ENCODE data around the gene VPS54. TPM values are rescaled to one million over a fixed set of nuclear protein-coding genes. Genes with fewer than 3 reads are reported as not detected.

The VPS54 gene
- 10 to 100 TPM; 15.2 to 16.0 TPM for total RNA-seq

- Mint-ChIP-seq H3K27ac (peak within 1 kb of the TSS; percentile 99), H3K4me1 (peaks cover 31% of the 10 kb centered on the region), H3K4me3 (peak within 1 kb of the TSS; percentile 98), H3K27me3 (no peaks in the 10 kb centered on the region), H3K36me3 (peaks cover 13% of the 10 kb centered on the region), H3K9me3 (no peaks in the 10 kb centered on the region)
- POLR2A ChIA-PET: interaction anchor here (1.0 to 3.4 kb wide), 5 partner anchors 11 to 179 kb away, joined by 3 to 13 read pairs (median 4); partner anchors contain the start of gene UGP2
- DNase-seq (peak; percentile 80), ATAC-seq (ENCODE audit: low read depth) (peak; percentile 75)
Observed at GRCh38 chr2:64019083-64019974, at the start of gene VPS54. Gene VPS54, minus strand, starts transcription at chr2:64019428. Its CDS starts 35,429 bp downstream, at chr2:63983999.

- Mint-ChIP-seq H3K4me1 (peaks cover 21% of the 10 kb centered on the region), H3K27me3 (no peaks in the 10 kb centered on the region), H3K36me3 (no peaks in the 10 kb centered on the region), H3K9me3 (peaks cover 2% of the 10 kb centered on the region), H3K27ac (no peak overlapping the region), H3K4me3 (no peak overlapping the region)
- POLR2A ChIA-PET: interaction anchor here (0.7 kb wide), 1 partner anchor 24 kb away, joined by 4 read pairs; no protein-coding TSS in a partner anchor
- DNase-seq (no peak), ATAC-seq (ENCODE audit: low read depth) (no peak)
Observed at GRCh38 chr2:64067326-64067725, 48.1 kb upstream of the VPS54 start.

GRCh38 chr2:64065516-64065915 lies 46.3 kb upstream of the VPS54 start:
- H3K27ac Mint-ChIP-seq: no peak overlapping the region
- peaks cover 21% of the 10 kb centered on the region for H3K4me1 Mint-ChIP-seq
- no peak overlapping the region for H3K4me3 Mint-ChIP-seq
- POLR2A ChIA-PET: no interaction called here
- ATAC-seq (ENCODE audit: low read depth) (no peak), DNase-seq (no peak)
- peaks cover 2% of the 10 kb centered on the region for H3K9me3 Mint-ChIP-seq
- peaks cover 1% of the 10 kb centered on the region for H3K27me3 Mint-ChIP-seq
- no peaks in the 10 kb centered on the region for H3K36me3 Mint-ChIP-seq

- no peak for DNase-seq
- peaks cover 2% of the 10 kb centered on the region for H3K9me3 Mint-ChIP-seq
- POLR2A ChIA-PET: no interaction called here
- H3K27ac Mint-ChIP-seq: peak overlapping the region; percentile 78
- no peak for ATAC-seq (ENCODE audit: low read depth)
- H3K27me3 Mint-ChIP-seq: peaks cover 1% of the 10 kb centered on the region
- H3K4me1 Mint-ChIP-seq: peaks cover 21% of the 10 kb centered on the region
- H3K4me3 Mint-ChIP-seq: no peak overlapping the region
- H3K36me3 Mint-ChIP-seq: no peaks in the 10 kb centered on the region
Observed at GRCh38 chr2:64063924-64064331, 44.7 kb upstream of the VPS54 start.

- POLR2A ChIA-PET: no interaction called here
- H3K36me3 Mint-ChIP-seq: no peaks in the 10 kb centered on the region
- H3K4me1 Mint-ChIP-seq: peaks cover 21% of the 10 kb centered on the region
- peaks cover 2% of the 10 kb centered on the region for H3K9me3 Mint-ChIP-seq
- peaks cover 1% of the 10 kb centered on the region for H3K27me3 Mint-ChIP-seq
- ATAC-seq (ENCODE audit: low read depth) (no peak), DNase-seq (no peak)
- H3K4me3 Mint-ChIP-seq: no peak overlapping the region
- H3K27ac Mint-ChIP-seq: peak overlapping the region; percentile 78
Observed at GRCh38 chr2:64063454-64063853, 44.2 kb upstream of the VPS54 start.

GRCh38 chr2:64062840-64063239 lies 43.6 kb upstream of the VPS54 start:
- H3K27me3 Mint-ChIP-seq: peaks cover 4% of the 10 kb centered on the region
- no peaks in the 10 kb centered on the region for H3K36me3 Mint-ChIP-seq
- ATAC-seq (ENCODE audit: low read depth) (no peak), DNase-seq (no peak)
- peaks cover 2% of the 10 kb centered on the region for H3K9me3 Mint-ChIP-seq
- no peak overlapping the region for H3K27ac Mint-ChIP-seq
- peaks cover 21% of the 10 kb centered on the region for H3K4me1 Mint-ChIP-seq
- POLR2A ChIA-PET: no interaction called here
- no peak overlapping the region for H3K4me3 Mint-ChIP-seq

GRCh38 chr2:64059270-64059669 lies 40.0 kb upstream of the VPS54 start:
- no peak for DNase-seq
- H3K4me3 Mint-ChIP-seq: no peak overlapping the region
- H3K4me1 Mint-ChIP-seq: peaks cover 16% of the 10 kb centered on the region
- no peaks in the 10 kb centered on the region for H3K9me3 Mint-ChIP-seq
- H3K36me3 Mint-ChIP-seq: no peaks in the 10 kb centered on the region
- no peak overlapping the region for H3K27ac Mint-ChIP-seq
- peaks cover 4% of the 10 kb centered on the region for H3K27me3 Mint-ChIP-seq
- POLR2A ChIA-PET: no interaction called here
- no peak for ATAC-seq (ENCODE audit: low read depth)

GRCh38 chr2:64056021-64056420 lies 36.8 kb upstream of the VPS54 start:
- no peak overlapping the region for H3K27ac Mint-ChIP-seq
- H3K9me3 Mint-ChIP-seq: no peaks in the 10 kb centered on the region
- peaks cover 26% of the 10 kb centered on the region for H3K4me1 Mint-ChIP-seq
- H3K36me3 Mint-ChIP-seq: no peaks in the 10 kb centered on the region
- DNase-seq (no peak), ATAC-seq (ENCODE audit: low read depth) (no peak)
- no peak overlapping the region for H3K4me3 Mint-ChIP-seq
- POLR2A ChIA-PET: no interaction called here
- H3K27me3 Mint-ChIP-seq: peaks cover 3% of the 10 kb centered on the region

GRCh38 chr2:64054161-64054915 lies 35.1 kb upstream of the VPS54 start:
- peaks cover 33% of the 10 kb centered on the region for H3K4me1 Mint-ChIP-seq
- no peak overlapping the region for H3K4me3 Mint-ChIP-seq
- H3K36me3 Mint-ChIP-seq: no peaks in the 10 kb centered on the region
- H3K27me3 Mint-ChIP-seq: peaks cover 3% of the 10 kb centered on the region
- H3K9me3 Mint-ChIP-seq: no peaks in the 10 kb centered on the region
- POLR2A ChIA-PET: interaction anchor here (1.0 kb wide), 1 partner anchor 434 kb away, joined by 3 read pairs; no protein-coding TSS in a partner anchor
- ATAC-seq (ENCODE audit: low read depth): no peak
- no peak for DNase-seq
- no peak overlapping the region for H3K27ac Mint-ChIP-seq

- no peaks in the 10 kb centered on the region for H3K27me3 Mint-ChIP-seq
- POLR2A ChIA-PET: interaction anchor here (1.6 kb wide), 1 partner anchor 274 kb away, joined by 6 read pairs; no protein-coding TSS in a partner anchor
- ATAC-seq (ENCODE audit: low read depth) (peak; percentile 45), DNase-seq (no peak)
- H3K9me3 Mint-ChIP-seq: no peaks in the 10 kb centered on the region
- H3K4me1 Mint-ChIP-seq: peaks cover 37% of the 10 kb centered on the region
- H3K36me3 Mint-ChIP-seq: no peaks in the 10 kb centered on the region
- H3K27ac Mint-ChIP-seq: no peak overlapping the region
- H3K4me3 Mint-ChIP-seq: peak overlapping the region; percentile 33
Observed at GRCh38 chr2:64052463-64053241, 33.4 kb upstream of the VPS54 start.

GRCh38 chr2:64049633-64050220 lies 30.5 kb upstream of the VPS54 start:
- Mint-ChIP-seq H3K27me3 (no peaks in the 10 kb centered on the region), H3K4me3 (no peak overlapping the region), H3K4me1 (peaks cover 33% of the 10 kb centered on the region), H3K9me3 (no peaks in the 10 kb centered on the region), H3K27ac (peak overlapping the region; percentile 79), H3K36me3 (no peaks in the 10 kb centered on the region)
- ATAC-seq (ENCODE audit: low read depth): peak; percentile 93
- POLR2A ChIA-PET: interaction anchor here (0.7 to 1.9 kb wide), 2 partner anchors 277 to 476 kb away, joined by 3 to 25 read pairs; no protein-coding TSS in a partner anchor
- peak; percentile 49 for DNase-seq

- Mint-ChIP-seq H3K9me3 (no peaks in the 10 kb centered on the region), H3K4me3 (no peak overlapping the region), H3K27ac (no peak overlapping the region), H3K36me3 (no peaks in the 10 kb centered on the region), H3K4me1 (peaks cover 11% of the 10 kb centered on the region), H3K27me3 (no peaks in the 10 kb centered on the region)
- POLR2A ChIA-PET: no interaction called here
- DNase-seq (no peak), ATAC-seq (ENCODE audit: low read depth) (no peak)
Observed at GRCh38 chr2:64045938-64046337, 26.7 kb upstream of the VPS54 start.

Data from activated naive CD8-positive, alpha-beta T cell treated with anti-CD3 and anti-CD28 coated beads, Interleukin-2, amount 10 ng/mL, durations not matched to agents 7 days and 5 days (primary cell).